CD8-positive, alpha-beta memory T cell (primary cell): ENCODE results near the gene SPRY2. TPM values are rescaled to one million over a fixed set of nuclear protein-coding genes. Genes with fewer than 3 reads are reported as not detected.

Experiments used
- CTCF ChIA-PET: fragments of 350-600 bp; sonication (Branson Sonifier 250); formaldehyde crosslinking; loops from one replicate; lab custom pipeline; 2021; ENCODE audit warnings: antibody characterized with exemption; lab: Charles Lee
- POLR2A ChIA-PET: fragments of 350-600 bp; sonication (Branson Sonifier 250); formaldehyde crosslinking; loops from one replicate; lab custom pipeline; 2021; ENCODE audit warnings: antibody characterized with exemption; lab: Charles Lee
- DNase-seq, 5 donors: peaks; one replicate each; pipeline versions ENCODE4 v3.0.0 to v3.0.0-alpha.2; 2020 to 2022; ENCODE audit warnings: mixed read lengths in 1 of 5
- H3K27ac ChIP-seq: one replicate; pipeline ENCODE4 v1.7.0; 2013; ENCODE audit warnings: low read depth, mild to moderate bottlenecking, low read length, moderate library complexity
- H3K27me3 ChIP-seq: 2 replicates; pipeline ENCODE4 v1.7.0; 2013; ENCODE audit warnings: low read length, mild to moderate bottlenecking; ENCODE audit not compliant: insufficient read depth, poor library complexity, severe bottlenecking
- H3K36me3 ChIP-seq: 2 replicates; pipeline ENCODE4 v1.7.0; 2013; ENCODE audit warnings: mild to moderate bottlenecking, low read length, moderate library complexity; ENCODE audit not compliant: insufficient read depth
- H3K4me1 ChIP-seq: 2 replicates; pipeline ENCODE4 v1.7.0; 2013; ENCODE audit warnings: mild to moderate bottlenecking, low read length, moderate library complexity; ENCODE audit not compliant: insufficient read depth
- H3K4me3 ChIP-seq: 2 replicates; pipeline ENCODE4 v1.7.0; 2013; ENCODE audit warnings: mild to moderate bottlenecking, low read length
- H3K9me3 ChIP-seq: 2 replicates; pipeline ENCODE4 v1.7.0; 2013; ENCODE audit warnings: mild to moderate bottlenecking, low read length
- H3K27ac Mint-ChIP-seq, 8 donors: one replicate each; pipeline ENCODE4 v1.8.0; 2020 to 2021; ENCODE audit warnings: mixed read lengths in 8 of 8, mild to moderate bottlenecking in 6 of 8, inconsistent platforms in 3 of 8, moderate library complexity in 3 of 8
- H3K27me3 Mint-ChIP-seq, 2 donors: one replicate each; pipeline ENCODE4 v1.8.0; 2020 to 2021; ENCODE audit warnings: mixed read lengths in 2 of 2, mild to moderate bottlenecking in 1 of 2, moderate library complexity in 1 of 2
- H3K36me3 Mint-ChIP-seq, 3 donors: one replicate each; pipeline ENCODE4 v1.8.0; 2020 to 2021; ENCODE audit warnings: mixed read lengths in 3 of 3, inconsistent platforms in 1 of 3, mild to moderate bottlenecking in 1 of 3
- H3K4me1 Mint-ChIP-seq, 3 donors: one replicate each; pipeline ENCODE4 v1.8.0; 2020 to 2021; ENCODE audit warnings: mixed read lengths in 3 of 3, inconsistent platforms in 1 of 3, mild to moderate bottlenecking in 1 of 3
- H3K4me3 Mint-ChIP-seq, 7 donors: one replicate each; pipeline ENCODE4 v1.8.0; 2020 to 2021; ENCODE audit warnings: mixed read lengths in 7 of 7, mild to moderate bottlenecking in 6 of 7, moderate library complexity in 4 of 7, inconsistent platforms in 2 of 7
- H3K9me3 Mint-ChIP-seq, 5 donors: one replicate each; pipeline ENCODE4 v1.8.0; 2020 to 2022; ENCODE audit warnings: mixed read lengths in 5 of 5, mild to moderate bottlenecking in 3 of 5, moderate library complexity in 2 of 5, inconsistent platforms in 1 of 5
- polyA plus RNA-seq: library from polyadenylated mRNA; unstranded; fragments of 300-500 nt; fragmentation: Illumina TruSeq; gene quantifications from one replicate; pipeline ENCODE4 v1.2.3, GENCODE V29; 2021
- total RNA-seq, 2 experiments: library from RNA; stranded (reverse); gene quantifications; one replicate each; pipeline ENCODE4 v1.2.3, GENCODE V29; 2021

Gene SPRY2, protein sequence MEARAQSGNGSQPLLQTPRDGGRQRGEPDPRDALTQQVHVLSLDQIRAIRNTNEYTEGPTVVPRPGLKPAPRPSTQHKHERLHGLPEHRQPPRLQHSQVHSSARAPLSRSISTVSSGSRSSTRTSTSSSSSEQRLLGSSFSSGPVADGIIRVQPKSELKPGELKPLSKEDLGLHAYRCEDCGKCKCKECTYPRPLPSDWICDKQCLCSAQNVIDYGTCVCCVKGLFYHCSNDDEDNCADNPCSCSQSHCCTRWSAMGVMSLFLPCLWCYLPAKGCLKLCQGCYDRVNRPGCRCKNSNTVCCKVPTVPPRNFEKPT
- total RNA-seq (1 to 10 TPM in 1 of 2 experiments, under 1 TPM in 1; 0.91 to 1.1 TPM), polyA plus RNA-seq (10.5 TPM)

DNA sequence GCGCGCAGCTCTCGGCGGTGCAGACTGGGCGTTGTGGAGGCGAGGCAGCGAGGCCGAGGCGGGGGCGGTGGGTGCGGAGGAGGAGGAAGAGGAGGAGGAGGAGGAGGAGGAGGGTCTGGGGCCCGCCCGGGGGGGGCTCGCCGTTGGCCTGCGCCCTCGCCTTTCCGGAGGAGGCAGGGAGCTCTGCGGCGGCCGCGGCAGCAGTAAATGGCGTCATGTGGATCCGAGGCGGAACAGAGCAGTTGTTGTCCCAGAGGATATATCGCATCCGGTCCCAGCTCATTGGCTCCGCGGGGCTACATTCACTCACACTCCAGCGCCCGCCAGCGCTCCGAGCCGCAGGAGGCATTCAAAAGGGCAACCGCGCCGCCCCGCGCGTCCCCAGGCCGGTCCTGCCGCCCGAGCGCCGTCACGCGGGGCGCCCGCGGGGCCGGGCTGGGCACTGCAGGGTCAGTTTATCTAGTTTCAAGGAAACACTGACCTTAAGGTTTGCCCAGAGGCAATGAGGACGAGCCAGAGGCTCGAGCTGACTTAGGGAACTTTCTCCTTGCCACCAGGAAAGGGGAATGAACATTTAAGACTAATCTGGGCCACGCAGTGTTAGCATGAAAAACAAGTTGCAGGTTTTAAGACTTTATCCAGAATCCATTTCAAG lies at the start of gene SPRY2:
Gene SPRY2, minus strand, starts transcription at position 26 of the 655 bp plus-strand sequence. CDS start 3,421 bp downstream, outside the sequence.
- Mint-ChIP-seq H3K4me3 (peak within 1 kb of the TSS in 6 of 7 donors; percentile 81 to 91 (median 87)), H3K27ac (peak within 1 kb of the TSS in 6 of 8 donors; percentile 17 to 92 (median 86)), H3K9me3 (no peaks in the 10 kb centered on the region), H3K4me1 (peaks cover 13 to 24% (median 23%) of the 10 kb centered on the region in 3 donors), H3K27me3 (peaks cover 15 to 47% of the 10 kb centered on the region in 2 donors), H3K36me3 (no peaks in the 10 kb centered on the region)
- Histone ChIP-seq H3K9me3 (no peaks in the 10 kb centered on the region), H3K4me1 (peaks cover 8% of the 10 kb centered on the region), H3K27ac (peak within 1 kb of the TSS; percentile 57), H3K36me3 (no peaks in the 10 kb centered on the region), H3K27me3 (peaks cover 12% of the 10 kb centered on the region), H3K4me3 (peak within 1 kb of the TSS; percentile 37)
- CTCF ChIA-PET: interaction anchor here (0.9 kb wide), 1 partner anchor 1130 kb away, joined by 4 read pairs; no protein-coding TSS in a partner anchor
- POLR2A ChIA-PET: interaction anchor here (0.7 kb wide), 1 partner anchor 1005 kb away, joined by 3 read pairs; no protein-coding TSS in a partner anchor
- peak in 3 of 5 donors; percentile 12 to 40 (median 31) for DNase-seq

DNA sequence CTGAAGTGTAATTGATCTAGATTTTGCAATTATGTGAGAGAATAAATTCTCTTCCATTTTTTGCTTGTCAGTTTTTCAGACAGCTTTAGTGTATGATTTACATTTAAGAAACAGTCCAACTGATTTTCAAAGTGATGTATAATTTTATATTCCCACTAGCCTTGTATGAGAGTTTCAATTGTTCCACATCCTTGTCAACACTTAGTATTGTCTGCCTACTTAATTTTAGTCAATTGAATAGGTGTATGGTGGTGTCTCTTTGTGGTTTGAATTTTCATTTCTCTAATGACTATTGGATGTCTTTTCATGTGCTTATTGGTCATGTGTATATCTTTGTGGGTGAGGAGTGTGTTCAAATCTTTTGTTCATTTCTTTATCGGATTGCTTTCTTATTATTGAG lies 49.4 kb upstream of the SPRY2 start:
- Mint-ChIP-seq H3K27ac (no peak overlapping the region), H3K36me3 (peaks cover 0 to 33% (median 1%) of the 10 kb centered on the region in 3 donors), H3K27me3 (peaks cover 0 to 2% of the 10 kb centered on the region in 2 donors), H3K4me1 (peaks cover 13% of the 10 kb centered on the region in 3 donors), H3K4me3 (no peak overlapping the region), H3K9me3 (peaks cover 9 to 15% (median 11%) of the 10 kb centered on the region in 5 donors)
- Histone ChIP-seq H3K27ac (no peak overlapping the region), H3K9me3 (no peaks in the 10 kb centered on the region), H3K4me1 (no peaks in the 10 kb centered on the region), H3K27me3 (no peaks in the 10 kb centered on the region), H3K4me3 (no peak overlapping the region), H3K36me3 (no peaks in the 10 kb centered on the region)
- ChIA-PET POLR2A (no interaction called here), CTCF (no interaction called here)
- DNase-seq: no peak

DNA sequence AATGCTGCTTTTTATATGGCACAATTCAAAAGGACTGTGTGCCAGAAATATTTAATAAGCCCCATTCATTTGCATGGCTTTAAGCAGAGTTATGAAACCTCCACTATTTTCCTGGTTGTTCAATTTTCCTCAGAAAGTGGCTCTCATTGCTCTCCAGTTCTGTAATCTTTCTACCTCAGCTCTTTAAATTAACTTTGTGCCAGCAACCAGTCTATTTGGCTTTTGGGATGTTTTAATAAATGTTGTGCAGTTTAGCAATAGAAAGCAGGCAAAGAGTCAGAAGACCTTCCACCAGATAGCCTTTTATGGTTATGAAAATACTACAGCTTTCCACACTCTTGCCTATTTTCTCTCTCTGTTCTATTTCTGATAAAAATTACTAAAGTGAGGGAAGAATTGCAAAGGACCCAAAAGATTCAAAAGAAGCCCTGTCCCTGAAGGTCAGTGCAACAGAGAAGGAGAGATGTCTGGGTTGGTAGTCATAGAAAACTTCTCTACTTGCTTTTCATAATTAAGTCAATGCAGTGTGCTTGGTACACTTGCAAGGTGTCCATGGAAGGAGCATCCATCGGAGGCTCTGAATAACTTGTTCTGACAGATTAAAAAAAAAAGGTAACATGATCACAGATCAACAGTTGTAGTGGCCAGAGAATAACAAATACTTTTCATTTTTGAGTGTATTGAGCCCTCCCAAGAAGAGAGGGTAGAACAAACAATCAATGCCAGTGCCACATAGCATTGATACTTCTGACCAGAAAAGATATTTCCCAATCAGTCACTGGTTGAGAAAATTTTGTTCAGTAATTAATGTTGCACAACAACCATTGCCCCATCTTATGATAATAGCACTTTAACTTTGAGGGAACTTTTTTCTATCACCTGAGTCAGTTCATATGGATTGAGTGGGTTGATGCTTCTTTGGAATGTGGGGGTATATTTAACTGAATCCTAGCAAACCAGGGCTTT lies 48.4 kb upstream of the SPRY2 start:
- no peaks in the 10 kb centered on the region for H3K27me3 ChIP-seq
- no peak overlapping the region for H3K4me3 ChIP-seq
- no peaks in the 10 kb centered on the region for H3K36me3 ChIP-seq
- no peak overlapping the region for H3K27ac ChIP-seq
- CTCF ChIA-PET: no interaction called here
- Mint-ChIP-seq H3K27me3 (peaks cover 0 to 2% of the 10 kb centered on the region in 2 donors), H3K9me3 (peaks cover 7 to 11% (median 9%) of the 10 kb centered on the region in 5 donors), H3K27ac (no peak overlapping the region), H3K4me3 (no peak overlapping the region), H3K4me1 (peaks cover 14 to 20% (median 20%) of the 10 kb centered on the region in 3 donors), H3K36me3 (peaks cover 0 to 24% (median 1%) of the 10 kb centered on the region in 3 donors)
- H3K9me3 ChIP-seq: no peaks in the 10 kb centered on the region
- no peaks in the 10 kb centered on the region for H3K4me1 ChIP-seq
- POLR2A ChIA-PET: no interaction called here
- DNase-seq: no peak

DNA sequence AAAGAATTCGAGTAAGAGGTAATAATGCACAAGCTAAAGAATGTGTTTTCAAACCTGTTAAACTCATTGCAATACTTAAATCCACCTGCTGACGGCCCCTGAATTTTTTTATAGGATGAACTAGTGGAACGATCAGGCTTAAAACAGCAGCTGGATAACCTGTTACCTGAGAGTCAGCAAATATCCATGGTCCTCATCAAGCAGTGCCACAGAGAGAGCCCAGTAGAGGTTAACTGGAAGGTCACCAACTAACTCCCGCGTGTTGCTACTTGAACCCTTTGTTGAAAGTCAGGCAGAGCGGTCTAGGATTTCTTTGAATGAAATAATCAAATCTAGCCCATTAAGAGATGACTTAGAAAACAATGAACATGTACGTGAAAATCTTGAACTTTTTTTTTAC lies 47.6 kb upstream of the SPRY2 start:
- Mint-ChIP-seq H3K9me3 (peaks cover under 1 to 7% (median 4%) of the 10 kb centered on the region in 5 donors), H3K36me3 (peaks cover 0 to 17% (median 0%) of the 10 kb centered on the region in 3 donors), H3K27me3 (peaks cover 0 to 2% of the 10 kb centered on the region in 2 donors), H3K4me1 (peaks cover 14 to 20% (median 20%) of the 10 kb centered on the region in 3 donors), H3K27ac (no peak overlapping the region), H3K4me3 (no peak overlapping the region)
- ChIA-PET CTCF (no interaction called here), POLR2A (no interaction called here)
- DNase-seq: no peak
- Histone ChIP-seq H3K27me3 (no peaks in the 10 kb centered on the region), H3K4me3 (no peak overlapping the region), H3K9me3 (no peaks in the 10 kb centered on the region), H3K27ac (no peak overlapping the region), H3K36me3 (no peaks in the 10 kb centered on the region), H3K4me1 (no peaks in the 10 kb centered on the region)

DNA sequence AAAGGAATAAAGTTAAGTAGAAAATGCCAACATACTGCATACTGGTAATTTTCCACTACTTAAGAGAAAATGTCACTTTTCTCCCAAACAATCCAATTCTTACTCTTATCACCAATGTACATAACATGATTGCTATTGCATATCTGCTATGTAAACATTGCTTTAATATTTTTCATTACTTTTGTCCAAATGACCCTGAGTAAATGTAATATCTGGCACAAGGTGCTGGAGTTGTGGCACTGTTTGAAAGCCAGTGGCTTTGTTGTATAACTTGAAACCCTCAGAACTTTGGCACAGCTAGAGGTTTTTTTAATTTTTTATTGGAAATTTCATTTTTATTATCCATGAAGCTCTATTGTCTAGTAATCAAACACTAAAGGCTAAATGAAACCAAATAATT lies 45.7 kb upstream of the SPRY2 start:
- H3K4me3 ChIP-seq: no peak overlapping the region
- ChIA-PET POLR2A (no interaction called here), CTCF (no interaction called here)
- H3K27ac Mint-ChIP-seq: no peak overlapping the region
- no peak for DNase-seq
- no peaks in the 10 kb centered on the region for H3K27me3 ChIP-seq
- H3K4me1 ChIP-seq: no peaks in the 10 kb centered on the region
- no peaks in the 10 kb centered on the region for H3K36me3 ChIP-seq
- no peaks in the 10 kb centered on the region for H3K9me3 ChIP-seq
- H3K27me3 Mint-ChIP-seq: peaks cover 0 to 2% of the 10 kb centered on the region in 2 donors
- H3K4me3 Mint-ChIP-seq: no peak overlapping the region
- peaks cover 0 to 4% (median 3%) of the 10 kb centered on the region in 5 donors for H3K9me3 Mint-ChIP-seq
- no peak overlapping the region for H3K27ac ChIP-seq
- H3K36me3 Mint-ChIP-seq: peaks cover 0 to 8% (median 0%) of the 10 kb centered on the region in 3 donors
- H3K4me1 Mint-ChIP-seq: peaks cover 14 to 20% (median 20%) of the 10 kb centered on the region in 3 donors

DNA sequence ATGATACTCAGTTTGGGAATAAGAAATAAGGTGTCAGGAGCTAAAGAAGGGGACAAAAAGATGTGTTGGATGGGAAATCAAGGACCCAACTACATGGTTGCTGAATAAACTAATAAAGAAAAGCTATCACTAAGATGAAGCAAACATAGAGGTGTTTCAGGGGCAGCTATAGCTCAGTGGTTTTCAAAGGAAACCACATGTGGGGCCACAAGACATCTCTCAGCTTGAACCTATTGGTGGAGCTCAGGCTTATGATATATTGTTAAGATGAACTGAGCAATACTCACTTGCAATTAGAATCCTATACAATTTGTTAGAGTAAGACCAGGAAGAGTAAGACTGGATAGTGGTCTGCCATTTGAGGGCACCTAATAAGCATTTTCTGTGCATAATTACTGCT lies 45.1 kb upstream of the SPRY2 start:
- Mint-ChIP-seq H3K4me1 (peaks cover 14 to 20% (median 20%) of the 10 kb centered on the region in 3 donors), H3K27ac (no peak overlapping the region), H3K4me3 (peak overlapping the region in 6 of 7 donors; percentile 11 to 65 (median 28)), H3K27me3 (peaks cover 0 to 2% of the 10 kb centered on the region in 2 donors), H3K9me3 (peaks cover 0 to 4% (median 3%) of the 10 kb centered on the region in 5 donors), H3K36me3 (peaks cover 0 to 8% (median 0%) of the 10 kb centered on the region in 3 donors)
- ChIA-PET CTCF (no interaction called here), POLR2A (no interaction called here)
- no peaks in the 10 kb centered on the region for H3K27me3 ChIP-seq
- H3K27ac ChIP-seq: no peak overlapping the region
- no peaks in the 10 kb centered on the region for H3K9me3 ChIP-seq
- no peaks in the 10 kb centered on the region for H3K4me1 ChIP-seq
- no peaks in the 10 kb centered on the region for H3K36me3 ChIP-seq
- H3K4me3 ChIP-seq: no peak overlapping the region
- peak in 1 of 5 donors; percentile 25 for DNase-seq

DNA sequence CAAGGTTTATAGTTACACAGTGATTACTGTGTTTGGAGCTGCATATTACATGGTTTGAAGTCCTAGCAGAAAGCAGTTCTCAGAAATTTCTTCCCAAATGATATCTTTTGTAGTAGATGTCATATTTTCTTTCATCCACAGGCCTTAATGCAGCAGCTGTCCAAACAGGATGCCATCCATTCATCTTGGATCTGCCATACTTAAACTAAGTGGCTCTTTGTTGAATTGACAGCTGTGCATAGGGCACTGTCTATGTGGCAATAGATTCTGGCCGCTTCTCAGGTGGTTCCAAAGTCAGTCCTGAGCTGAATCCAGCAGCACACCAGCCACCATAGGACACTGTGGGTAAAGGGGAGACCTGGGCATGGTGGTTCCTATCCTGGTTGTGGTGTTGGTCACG lies 41.6 kb upstream of the SPRY2 start:
- peaks cover 0 to 1% of the 10 kb centered on the region in 2 donors for H3K27me3 Mint-ChIP-seq

More for the DNA sequence above, 41.6 kb upstream of the SPRY2 start:
- no peak overlapping the region for H3K27ac ChIP-seq
- Mint-ChIP-seq H3K27ac (no peak overlapping the region), H3K4me3 (no peak overlapping the region), H3K36me3 (peaks cover 0 to 4% (median 0%) of the 10 kb centered on the region in 3 donors), H3K4me1 (peaks cover 14 to 20% (median 20%) of the 10 kb centered on the region in 3 donors), H3K9me3 (peaks cover 0 to 3% (median 0%) of the 10 kb centered on the region in 5 donors)
- CTCF ChIA-PET: no interaction called here
- POLR2A ChIA-PET: no interaction called here
- DNase-seq: no peak
- H3K4me3 ChIP-seq: no peak overlapping the region
- H3K36me3 ChIP-seq: no peaks in the 10 kb centered on the region
- no peaks in the 10 kb centered on the region for H3K4me1 ChIP-seq
- no peaks in the 10 kb centered on the region for H3K27me3 ChIP-seq
- no peaks in the 10 kb centered on the region for H3K9me3 ChIP-seq
